NCI-H1417 (cell line): ENCODE results near the gene NFIC.
A peak's percentile ranks its signal among the peaks of the same experiment; 100 is the strongest.

Source experiments
- DNase-seq, 3 experiments: peaks; one replicate each; lab custom pipeline; 2025; lab: John Stamatoyannopoulos, UW

NFIC gene

GRCh38 chr19:3467437-3468198 lies 101.2 kb downstream of the NFIC start:
- DNase-seq = no peak

DNA sequence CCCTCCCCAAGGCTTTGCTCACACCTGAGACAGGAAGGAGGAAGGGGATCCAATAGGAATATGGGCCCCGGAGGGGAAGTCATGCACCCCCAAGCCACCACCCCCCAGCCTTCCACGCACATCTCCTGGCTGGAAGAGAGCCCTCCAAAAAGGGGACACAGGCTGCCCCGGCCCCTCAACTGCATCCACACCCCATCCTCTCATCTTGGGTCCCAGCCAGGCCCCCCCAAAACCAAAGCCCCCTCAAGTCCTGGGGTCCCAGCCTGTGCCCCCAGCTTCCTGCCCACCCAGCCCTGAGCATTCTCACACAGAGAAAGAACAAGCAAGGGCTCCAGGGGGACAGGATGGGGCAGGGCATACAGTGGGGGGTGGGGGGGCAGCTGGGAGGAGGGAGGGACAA lies 101.8 kb downstream of the NFIC start:
- DNase-seq = no peak

DNA sequence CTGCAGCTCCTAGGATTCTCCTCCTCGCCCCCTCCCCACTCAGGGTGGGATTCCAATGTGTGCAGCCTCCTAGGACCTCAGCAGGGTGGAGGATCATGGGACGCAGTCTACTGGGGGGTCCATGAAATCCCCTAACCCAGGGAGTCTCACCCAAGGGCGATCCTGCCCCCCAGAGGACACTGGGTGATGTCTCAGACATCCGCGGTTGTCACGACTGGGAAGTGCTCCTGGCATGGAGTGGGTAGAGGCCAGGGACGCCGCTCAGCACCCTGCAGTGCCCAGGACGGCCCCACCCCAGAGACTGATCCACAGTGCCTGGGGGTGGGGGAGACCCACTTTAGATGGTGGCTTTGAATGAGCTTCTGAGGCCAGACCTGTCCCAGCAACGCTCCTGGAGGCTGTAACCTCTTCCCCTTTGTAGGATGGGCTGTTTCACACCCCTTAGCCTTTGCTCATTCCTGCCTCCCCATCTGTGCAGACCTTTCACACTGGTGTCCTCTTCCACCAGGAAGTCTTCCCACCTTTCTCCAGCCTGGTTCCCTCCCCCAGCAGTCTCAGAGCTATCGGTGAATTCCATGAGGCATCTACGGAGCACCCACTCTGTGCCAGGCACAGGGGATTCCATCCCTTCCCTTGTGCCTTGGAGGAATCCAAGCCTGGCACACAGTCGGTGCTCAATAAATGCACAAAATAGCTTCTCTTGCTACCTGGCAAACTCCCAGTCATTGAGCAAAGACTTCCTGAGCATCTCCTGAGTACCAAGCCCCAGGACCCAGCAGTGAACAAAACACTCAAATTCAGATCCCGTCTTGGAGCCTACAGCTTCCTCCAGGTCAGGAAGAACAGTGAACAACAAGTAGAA lies 103.5 kb downstream of the NFIC start:
- DNase-seq = no peak

DNA sequence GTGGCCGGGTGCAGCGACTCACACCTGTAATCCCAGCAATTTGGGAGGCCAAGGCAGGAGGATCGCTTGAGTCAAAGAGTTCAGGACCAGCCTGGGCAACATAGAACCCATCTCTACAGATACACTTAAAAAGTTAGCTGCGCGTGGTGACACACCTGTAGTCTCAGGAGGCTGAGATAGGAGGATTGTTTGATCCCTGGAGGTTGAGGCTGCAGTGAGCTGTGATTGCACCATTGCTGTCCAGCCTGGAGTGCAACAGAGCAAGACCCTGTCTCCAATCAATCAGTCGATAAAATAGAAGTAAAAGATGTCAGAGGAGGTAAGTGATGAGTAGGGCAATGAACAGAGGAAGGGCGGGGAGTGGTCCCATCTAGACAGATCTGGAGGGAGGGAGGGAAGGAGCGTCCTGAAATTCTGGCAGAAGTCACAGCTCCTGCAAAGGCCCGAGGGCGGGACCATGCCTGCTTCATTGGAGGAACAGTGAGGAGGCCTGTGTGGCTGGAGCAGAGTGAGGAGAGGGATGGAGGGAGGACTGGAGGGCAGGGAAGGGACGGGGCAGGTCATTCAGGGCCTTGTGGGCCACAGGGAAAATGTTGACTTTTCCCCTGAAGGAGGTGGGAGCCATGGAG lies 104.2 kb downstream of the NFIC start:
- no peak for DNase-seq

- peak in 1 of 3 experiments; percentile 34 for DNase-seq
Measured at GRCh38 chr19:3471954-3472655, 105.7 kb downstream of the NFIC start.

- DNase-seq = no peak
Measured at GRCh38 chr19:3474010-3474409, 107.6 kb downstream of the NFIC start.

GRCh38 chr19:3474614-3475013 lies 108.2 kb downstream of the NFIC start:
- DNase-seq = no peak

DNA sequence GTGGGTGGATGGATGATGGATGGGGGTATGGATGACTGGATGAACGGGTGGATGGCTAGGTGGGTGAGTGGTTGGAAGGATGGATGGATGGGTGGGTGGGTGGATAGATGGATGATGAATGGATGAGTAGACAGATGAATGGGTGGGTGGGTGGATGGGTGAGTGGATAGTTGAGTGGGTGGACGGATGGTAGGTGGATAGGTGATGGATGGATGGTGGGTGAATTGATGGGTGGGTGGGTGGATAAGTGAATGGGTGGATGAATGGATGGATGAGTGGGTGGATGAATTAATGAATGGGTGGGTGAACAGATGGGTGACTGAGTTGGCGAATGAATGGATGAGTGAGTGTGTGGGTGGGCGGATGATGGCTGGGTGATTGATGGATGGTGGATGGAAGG lies 109.1 kb downstream of the NFIC start:
- DNase-seq = no peak

DNA sequence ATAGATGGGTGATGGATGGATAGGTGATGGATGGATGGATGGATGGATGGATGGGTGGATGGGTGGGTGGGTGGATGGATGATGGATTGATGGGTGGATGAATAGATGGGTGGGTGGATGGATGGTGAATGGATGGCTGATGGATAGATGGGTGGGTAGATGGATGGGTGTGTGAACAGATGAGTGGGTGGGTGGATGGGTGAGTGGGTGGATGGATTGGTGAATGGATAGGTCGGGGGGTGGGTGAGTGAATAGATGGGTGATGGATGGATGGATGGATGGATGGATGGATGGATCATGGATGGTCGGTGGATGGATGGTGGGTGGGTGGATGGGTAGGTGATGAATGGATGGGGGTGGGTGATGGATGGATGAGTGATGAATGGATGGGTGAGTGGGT lies 110.4 kb downstream of the NFIC start:
- no peak for DNase-seq

GRCh38 chr19:3477506-3477905 lies 111.1 kb downstream of the NFIC start:
- no peak for DNase-seq

DNA sequence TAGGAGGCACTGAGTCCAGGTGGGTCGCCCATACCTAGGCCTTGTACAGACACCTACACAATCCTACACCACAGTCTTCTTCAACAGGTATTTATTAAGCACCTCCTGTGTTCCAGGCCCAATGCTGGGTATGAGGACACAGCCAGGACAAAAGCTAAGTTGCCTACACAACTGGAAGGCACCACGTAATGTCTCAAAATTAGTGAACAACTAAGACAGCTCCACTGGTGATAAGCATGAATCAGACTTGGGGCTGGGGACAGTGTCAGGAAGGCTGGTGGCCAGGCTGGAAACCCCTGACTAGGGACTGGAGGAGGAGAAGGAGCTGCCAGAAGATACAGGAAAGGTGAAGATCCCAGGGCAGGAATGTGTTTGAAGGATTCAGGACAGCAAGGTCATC lies 111.6 kb downstream of the NFIC start:
- no peak for DNase-seq

GRCh38 chr19:3478409-3479176 lies 112.2 kb downstream of the NFIC start:
- no peak for DNase-seq

DNA sequence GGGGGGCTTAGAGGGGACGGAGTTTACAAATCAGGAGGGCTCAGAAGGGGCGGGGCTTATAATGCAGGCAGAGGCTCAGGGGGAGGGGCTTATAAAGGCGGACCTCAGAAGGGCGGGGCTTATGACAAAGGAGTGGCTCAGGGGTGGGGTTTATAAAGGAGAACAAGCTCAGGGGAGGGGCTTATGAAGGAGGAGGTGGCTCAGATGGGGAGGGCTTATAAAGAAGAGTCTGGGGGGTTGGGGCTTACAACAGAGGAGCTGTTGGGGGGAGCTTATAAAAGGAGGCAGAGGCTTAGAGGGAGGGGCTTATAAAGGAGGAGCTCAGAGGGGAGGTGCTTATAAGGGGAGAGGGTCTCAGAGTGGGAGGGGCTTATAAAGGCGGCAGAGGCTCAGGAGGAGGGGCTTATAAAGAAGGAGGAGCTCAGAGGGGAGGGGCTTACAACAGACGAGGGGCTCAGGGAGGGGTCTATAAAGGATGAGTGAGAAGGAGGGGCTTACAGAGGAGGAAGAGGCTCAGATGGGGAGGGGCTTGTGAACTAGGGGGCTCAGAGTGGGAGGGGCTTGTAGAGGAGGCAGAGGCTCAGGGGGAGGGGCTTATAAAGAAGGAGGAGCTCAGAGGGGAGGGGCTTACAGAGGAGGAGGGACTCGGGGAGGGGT lies 112.9 kb downstream of the NFIC start:
- peak in 1 of 3 experiments; percentile 69 for DNase-seq

GRCh38 chr19:3479834-3480215 lies 113.4 kb downstream of the NFIC start:
- DNase-seq = peak in 2 of 3 experiments; percentile 51 to 69

GRCh38 chr19:3480383-3481091 lies 114.2 kb downstream of the NFIC start, which contains the start of gene SMIM24:
Gene SMIM24 (minus strand): TSS chr19:3480525. CDS start chr19:3480463, 62 bp downstream.
- no peak for DNase-seq

DNA sequence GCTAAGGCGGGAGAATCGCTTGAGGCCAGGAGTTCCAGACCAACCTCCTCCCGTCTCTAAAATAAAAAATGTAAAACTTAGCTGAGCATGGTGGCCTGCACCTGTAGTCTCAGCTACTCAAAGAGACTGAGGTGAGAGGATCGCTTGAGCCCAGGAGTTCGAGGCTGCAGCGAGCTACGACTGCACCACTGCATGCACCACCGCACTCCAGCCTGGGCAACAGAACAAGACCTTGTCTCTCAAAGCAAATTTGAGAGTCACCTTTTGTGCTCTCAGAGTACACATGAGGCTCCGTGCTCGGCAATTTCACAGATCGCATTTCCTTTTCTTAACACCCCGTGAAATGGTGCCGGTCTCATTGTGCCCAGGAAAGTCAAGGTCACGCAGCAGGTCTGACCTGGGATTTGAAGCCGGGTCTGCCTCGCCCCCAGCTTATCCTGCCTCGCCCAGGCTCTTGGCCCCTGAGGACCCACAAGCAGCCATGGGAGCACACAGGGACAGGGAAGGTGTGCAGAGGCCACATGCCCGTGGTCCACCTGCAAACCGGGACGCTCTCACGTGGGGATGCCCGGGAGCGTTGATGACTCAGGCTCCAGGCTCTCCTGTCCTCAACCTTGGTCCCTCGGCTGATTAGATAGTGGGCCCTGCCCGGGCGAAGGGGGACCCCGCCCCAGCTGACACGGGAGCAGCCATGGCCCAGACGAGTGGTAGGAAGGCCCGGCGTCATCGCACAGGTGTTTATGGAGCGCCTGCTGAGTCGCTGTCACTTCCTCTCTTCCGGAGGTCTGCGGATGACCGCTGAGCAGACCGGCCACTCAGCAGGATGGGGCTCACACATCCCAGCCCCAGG lies 115.1 kb downstream of the NFIC start:
- DNase-seq = no peak

DNA sequence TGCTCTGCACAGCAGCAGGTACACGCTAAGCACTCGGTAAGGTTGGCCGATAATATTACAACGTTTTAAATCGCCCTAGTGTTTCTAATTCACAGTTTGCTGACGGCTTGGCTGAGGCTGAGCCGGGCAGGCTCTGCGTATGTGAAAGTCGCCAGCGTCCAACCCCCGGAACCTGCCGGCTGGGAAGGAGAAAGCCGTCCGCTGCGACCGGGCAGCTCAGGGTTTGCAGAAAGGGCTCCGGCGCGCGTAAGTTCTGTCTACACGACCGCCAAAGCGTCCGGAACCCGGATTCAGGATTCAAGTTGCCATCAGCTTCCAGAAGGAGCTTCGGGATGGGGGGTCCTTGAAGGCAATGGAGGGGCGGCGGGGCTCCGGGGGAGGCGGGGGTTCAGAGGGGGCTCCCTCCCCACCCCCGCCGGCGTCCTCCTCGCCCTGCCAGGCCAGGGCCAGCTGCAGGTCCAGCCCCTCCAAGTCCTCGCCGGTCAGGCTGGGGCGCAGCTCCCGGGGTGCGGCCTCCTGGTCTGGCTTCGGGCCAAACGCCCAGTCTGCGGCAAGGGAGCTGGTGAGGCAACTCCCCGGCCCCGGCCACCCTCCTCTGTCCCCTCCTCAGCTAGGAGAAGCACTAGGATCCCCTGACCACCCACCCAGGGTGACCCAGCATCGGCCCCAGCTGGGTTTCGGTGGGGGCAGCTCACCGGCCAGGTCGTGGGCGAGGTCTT lies 116.3 kb downstream of the NFIC start:
- no peak for DNase-seq

DNA sequence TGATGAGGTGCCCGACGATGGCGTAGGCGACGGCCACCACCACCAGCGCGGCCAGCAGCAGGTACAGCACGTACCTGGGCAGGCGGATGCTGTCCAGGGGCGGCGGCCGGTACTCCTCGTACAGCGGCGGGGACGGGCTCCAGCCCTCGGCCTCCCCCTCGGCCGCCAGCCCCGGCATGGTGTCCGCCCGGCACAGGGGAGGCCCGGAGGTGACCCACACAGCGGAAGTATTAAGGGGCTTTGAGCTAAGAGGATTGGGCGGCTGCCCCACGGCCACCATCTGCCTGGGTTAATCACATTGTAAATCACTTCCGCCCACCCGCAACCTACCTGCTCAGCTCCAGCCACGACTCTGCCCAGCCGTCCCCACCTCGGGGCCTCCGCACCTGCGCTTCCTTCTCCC lies 116.8 kb downstream of the NFIC start, which contains the start of gene SMIM44:
SMIM44 (minus strand) TSS at position 216 of the 403 bp plus-strand sequence; CDS start at position 178, 38 bp downstream.
- DNase-seq = peak in 2 of 3 experiments; percentile 22 to 37
